ENCODE results near the gene KRTAP19-8.

Gene KRTAP19-8

DNA sequence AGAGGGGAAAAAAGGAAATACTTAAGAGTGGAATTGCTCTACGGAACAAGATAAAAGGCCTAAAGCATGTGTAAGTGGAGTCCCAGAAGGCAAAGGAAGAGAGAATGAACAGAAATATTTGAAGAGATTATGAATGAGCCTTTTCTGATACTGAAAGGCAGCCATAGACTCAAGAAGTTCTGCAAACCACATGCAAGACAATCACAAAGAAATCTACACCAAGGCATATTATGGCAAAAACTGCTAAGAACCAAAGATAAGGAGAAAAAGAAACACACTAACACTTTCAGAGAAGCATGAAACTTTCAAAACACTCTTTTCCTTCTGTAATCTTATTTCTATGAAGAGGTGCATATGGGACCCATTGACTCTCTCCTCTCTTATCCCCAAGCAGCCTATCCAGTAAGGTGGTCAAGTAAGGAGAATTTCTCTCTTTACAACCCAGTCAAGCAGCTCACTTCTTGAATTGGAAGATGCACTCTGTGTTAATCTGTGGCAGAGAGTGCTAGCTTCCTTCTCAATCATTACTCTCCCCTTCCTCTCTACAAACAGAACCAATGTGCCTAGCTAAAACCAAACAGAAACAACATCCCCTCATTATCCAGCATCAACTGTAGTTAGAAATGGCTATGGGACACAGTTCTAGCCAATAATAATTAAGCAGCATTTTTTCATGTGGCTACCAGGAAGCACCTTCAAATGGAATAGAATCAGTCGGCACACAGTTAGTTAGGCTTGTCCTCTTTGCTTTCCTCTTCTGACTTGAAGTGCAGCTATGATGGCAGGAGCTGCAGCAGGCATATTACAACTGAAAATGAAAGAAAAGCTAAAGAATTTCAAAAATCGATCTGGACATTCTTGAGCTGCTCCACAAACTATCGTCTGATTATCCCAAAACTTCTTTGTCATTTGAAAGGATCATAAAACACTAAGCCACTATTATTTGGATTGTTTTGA lies 25.9 kb downstream of the KRTAP19-8 start:
- no peak for DNase-seq (ENCODE audit: low read depth in 2 of 2)

- no peak for DNase-seq (ENCODE audit: low read depth in 2 of 2)
These were observed 26.9 kb downstream of the KRTAP19-8 start for GRCh38 chr21:31011412-31011811.

DNA sequence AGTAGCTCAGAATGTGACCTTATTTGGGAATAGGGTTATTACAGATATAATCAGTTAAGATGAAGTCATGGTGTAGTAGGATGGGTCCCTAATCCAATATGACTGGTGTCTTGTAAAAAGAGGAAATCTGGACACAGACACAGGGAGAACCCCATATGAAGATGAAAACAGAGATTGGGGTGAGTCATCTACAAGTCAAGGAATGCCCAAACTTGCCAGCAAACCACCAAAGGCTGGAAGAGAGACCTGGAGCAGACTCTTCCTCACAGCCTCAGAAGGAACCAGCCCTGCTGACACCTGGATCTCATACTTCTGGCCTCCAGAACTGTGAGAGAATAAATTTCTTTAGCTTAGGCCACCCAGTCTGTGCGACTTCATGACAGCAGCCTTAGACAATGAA lies 29.9 kb downstream of the KRTAP19-8 start:
- DNase-seq (ENCODE audit: low read depth in 2 of 2), result no peak

- no peak for DNase-seq (ENCODE audit: low read depth in 2 of 2)
These were observed 33.3 kb downstream of the KRTAP19-8 start for GRCh38 chr21:31005019-31005418.

GRCh38 chr21:31003471-31003870 lies 34.8 kb downstream of the KRTAP19-8 start:
- no peak for DNase-seq (ENCODE audit: low read depth in 2 of 2)

DNA sequence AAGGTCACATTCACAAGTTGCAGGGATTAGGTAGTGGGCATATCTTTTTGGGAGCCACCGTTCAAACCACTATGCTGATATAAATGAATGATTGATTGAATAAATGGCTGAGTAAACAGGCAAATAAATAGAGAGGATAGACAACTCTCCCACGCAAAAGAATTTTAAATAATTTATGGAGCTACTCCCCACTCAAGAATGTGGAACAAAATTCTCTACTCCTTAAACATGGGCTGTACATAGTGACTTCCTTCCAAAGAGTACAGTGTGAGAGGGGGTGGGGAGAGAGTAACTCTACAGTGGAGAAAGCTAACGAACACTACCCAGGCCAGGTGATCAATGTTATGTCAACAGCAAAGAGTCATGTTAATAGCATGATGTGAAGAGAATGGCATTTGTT lies 40.7 kb downstream of the KRTAP19-8 start:
- DNase-seq (ENCODE audit: low read depth in 2 of 2), result no peak

- DNase-seq (ENCODE audit: low read depth in 2 of 2), result no peak
These were observed 41.5 kb downstream of the KRTAP19-8 start for GRCh38 chr21:30996728-30997127.

DNA sequence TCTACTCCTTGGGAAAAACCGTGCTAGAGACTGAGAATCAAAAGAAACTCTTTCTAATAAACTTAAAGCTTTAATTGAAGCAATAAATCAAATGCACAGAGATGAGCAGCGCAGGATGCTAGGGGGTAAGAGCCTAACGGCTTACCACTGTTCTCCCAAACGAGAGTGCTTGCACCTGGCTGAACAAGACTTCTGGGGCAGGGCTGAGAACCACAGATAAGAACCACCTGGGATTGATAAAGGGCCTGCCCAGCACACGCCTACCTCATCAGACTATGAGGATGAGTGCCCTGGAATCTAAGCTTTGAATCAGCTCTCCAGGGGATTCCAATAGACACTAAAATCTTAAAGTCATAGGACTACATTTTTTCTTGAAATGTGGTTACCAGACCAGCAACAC lies 43.3 kb downstream of the KRTAP19-8 start:
- DNase-seq (ENCODE audit: low read depth in 2 of 2), result no peak

DNA sequence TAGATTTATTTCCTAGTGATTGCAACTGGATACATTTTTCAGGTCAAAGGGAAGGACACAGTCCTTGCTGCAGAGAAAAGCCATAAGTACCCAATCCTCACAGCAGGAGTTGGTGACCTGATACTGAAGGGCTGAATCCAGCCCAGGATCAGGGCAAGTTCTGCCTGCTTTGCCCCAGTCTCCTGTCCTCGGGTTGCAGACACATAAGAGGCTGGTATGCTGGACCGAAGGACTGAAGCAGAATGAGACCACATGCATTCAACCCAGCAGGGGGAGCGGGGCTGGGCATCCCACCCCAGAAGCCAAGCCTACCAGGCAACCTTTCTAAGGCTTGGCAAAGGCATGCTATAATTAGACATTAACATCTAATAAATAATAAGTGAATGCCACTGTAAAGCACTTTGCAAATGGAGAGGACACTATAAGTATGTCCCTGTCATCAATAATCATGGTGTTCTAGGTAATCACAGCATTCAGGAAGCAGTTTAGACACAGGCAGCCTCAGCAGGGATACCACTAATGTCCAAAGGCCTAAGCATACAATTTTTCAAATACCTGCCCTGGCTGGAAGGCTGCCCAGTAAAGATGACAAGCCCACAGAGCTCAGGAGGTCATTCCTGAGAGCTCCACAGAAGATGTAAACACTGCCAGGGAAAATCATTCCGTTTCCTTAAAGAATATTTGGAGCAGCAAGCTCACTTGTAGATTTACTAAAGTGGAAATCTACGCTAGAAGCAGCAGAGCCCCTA lies 47.6 kb downstream of the KRTAP19-8 start:
- no peak for DNase-seq (ENCODE audit: low read depth in 2 of 2)

- no peak for DNase-seq (ENCODE audit: low read depth in 2 of 2)
These were observed 49.6 kb downstream of the KRTAP19-8 start for GRCh38 chr21:30988706-30989105.

All from activated CD4-positive, alpha-beta T cell treated with anti-CD3 and anti-CD28 coated beads for 24 hours (primary cell).